GDM1 (cell line): ENCODE data around the gene TBC1D20.
A peak's percentile ranks its signal among the peaks of the same experiment; 100 is the strongest.
"Not testable (repeated sequence)": the region's sequence is repeated elsewhere in the genome, so short reads cannot be mapped to it uniquely, and the experiment has no call there.

Experiments used
- DNase-seq: peaks from one replicate; lab custom pipeline; 2025; lab: John Stamatoyannopoulos, UW

TBC1D20 gene, protein sequence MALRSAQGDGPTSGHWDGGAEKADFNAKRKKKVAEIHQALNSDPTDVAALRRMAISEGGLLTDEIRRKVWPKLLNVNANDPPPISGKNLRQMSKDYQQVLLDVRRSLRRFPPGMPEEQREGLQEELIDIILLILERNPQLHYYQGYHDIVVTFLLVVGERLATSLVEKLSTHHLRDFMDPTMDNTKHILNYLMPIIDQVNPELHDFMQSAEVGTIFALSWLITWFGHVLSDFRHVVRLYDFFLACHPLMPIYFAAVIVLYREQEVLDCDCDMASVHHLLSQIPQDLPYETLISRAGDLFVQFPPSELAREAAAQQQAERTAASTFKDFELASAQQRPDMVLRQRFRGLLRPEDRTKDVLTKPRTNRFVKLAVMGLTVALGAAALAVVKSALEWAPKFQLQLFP

DNA sequence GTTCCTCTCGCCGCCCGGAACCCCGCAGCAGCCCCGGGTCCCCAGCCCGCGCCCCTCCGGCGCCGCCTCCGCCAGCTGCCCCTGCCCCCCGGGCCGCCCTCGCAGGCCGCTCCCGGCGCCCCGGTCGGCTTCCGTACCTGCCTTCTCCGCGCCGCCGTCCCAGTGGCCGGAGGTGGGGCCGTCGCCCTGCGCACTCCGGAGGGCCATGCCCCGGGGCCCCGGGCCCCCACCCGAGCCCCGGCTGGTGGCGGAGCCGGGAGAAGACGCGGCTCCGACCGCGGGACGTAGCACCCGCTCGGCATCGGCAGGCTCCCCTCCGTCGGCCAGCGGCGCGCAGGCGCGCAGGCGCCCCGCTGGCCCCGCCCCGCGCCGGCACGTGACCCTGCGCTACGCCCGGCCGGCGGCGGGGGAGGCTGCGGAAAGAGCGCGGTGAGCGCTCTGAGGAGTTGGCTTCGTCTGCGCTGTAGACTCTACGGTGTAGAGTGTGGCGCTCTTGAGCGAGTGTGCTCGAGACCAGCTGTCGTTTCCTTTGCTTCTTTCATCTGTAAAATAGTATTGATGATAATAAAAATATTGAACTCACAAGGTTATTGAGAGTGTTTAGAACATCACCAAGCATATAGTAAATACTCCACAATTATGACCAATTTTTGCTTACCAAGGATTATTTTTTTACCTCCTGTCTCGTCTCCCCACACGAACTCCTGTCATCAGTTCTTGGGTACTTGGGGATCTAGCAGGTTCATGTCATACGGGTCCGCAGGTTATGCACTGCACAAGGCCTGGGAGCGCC is at the start of gene TBC1D20:
Gene TBC1D20 (minus strand): TSS at position 335 of the 793 bp plus-strand sequence. CDS start 128 bp downstream, at position 207.
- DNase-seq: peak; percentile 87

DNA sequence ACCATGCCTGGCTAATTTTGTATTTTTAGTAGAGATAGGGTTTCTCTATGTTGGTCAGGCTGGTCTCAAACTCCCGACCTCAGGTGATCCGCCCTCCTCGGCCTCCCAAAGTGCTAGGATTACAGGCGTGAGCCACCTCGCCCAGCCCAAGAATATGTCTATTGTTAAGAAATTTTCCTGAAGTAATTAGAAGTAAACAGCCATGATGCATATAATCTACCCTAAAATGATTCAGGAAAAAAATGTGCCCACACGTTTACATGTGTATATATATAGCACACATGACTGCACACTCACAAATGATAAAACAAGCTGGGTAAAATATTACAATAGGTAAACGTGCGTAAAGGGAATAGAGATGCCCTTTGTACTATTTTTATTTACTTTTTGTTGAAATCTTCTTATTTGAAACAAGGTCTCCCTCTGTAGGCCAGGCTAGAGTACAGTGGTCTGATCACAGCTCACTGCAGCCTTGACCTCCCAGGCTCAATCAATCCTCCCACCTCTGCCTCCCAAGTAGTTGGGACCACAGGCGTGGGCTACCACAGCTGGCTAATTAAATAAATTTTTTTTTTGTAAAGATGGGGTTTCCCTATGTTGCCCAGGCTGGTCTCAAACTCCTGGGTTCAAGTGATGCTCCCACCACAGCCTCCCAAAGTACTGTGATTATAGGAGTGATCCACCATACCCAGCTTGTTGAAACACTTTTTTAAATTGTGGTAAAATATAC is 48.2 kb upstream of the TBC1D20 start:
- DNase-seq: not testable (repeated sequence)

DNA sequence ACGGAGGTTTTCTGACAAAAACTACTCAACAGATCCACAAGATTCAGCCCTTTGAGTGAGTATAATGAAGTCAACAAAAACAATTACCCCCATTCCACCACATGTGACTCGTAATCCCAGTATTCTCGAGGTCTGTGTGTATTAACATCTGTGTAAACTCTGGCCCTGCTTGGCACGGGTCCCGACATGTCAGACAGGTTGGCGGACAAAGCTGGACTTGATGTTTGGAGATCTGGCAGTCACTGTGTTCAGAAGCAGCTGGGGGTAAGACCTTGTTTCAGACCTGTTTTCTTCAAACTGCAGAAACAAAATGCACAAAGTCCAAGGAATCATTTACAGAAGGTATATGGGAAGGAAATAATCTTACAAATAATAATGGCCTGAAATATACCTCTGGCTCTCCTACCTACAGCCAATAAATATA is 46.0 kb upstream of the TBC1D20 start:
- not testable (repeated sequence) for DNase-seq

DNA sequence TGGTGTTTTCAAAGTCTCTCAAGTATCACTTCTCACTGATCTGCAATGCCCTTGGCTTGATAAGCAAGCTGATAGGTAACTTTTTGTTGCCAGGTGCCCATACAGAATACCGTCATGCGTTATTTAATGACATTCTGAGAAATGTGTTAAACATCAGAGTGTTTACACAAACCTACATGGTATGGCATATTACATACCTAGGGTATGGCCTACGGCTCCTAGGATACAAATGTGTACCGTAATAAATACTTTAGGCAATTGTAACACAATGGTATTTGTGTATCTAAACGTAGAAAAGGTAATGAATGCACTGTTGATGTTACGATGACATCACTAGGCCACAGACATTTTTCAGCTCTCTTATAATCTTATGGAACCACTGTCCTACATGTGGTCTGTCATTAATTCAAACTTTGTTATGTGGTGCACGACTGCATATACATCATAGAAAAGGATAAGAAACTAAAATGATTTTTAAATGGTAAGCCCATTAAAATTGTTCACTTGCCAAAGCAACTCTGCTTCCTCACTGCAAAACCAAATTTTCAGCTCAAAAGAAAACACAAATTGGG is 45.5 kb upstream of the TBC1D20 start:
- no peak for DNase-seq

DNA sequence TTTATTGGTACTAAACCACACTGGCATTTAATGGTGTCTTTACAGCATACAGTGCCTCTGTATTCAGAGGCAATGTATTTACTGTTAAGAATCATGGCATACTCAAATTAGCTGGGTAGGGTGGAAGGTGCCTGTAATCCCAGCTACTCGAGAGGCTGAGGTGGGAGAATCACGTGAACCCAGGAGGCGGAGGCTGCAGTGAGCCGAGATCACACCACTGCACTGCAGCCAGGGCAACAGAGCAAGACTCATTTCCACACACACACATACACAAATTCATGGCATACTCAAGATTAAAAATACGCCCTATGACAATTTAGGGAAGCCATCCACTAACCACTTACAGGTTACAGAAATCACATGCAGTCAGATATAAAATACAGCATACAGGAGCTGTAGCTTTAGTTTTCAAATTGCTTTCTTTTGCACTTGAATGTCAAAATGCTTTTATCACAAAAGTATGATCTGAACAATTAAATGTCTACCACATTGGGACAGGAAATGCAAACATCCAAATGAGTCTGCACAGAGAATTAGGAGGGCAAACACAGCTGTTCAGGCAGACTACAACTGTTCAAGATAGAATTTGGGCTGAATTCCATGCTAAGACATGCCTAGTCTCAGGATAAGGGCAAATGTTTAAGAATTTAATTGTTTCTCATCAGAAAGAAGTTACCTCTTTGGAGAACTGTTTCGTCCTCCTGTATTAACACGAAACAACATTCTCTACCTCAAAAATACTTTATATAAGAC is 44.8 kb upstream of the TBC1D20 start:
- DNase-seq: no peak

DNA sequence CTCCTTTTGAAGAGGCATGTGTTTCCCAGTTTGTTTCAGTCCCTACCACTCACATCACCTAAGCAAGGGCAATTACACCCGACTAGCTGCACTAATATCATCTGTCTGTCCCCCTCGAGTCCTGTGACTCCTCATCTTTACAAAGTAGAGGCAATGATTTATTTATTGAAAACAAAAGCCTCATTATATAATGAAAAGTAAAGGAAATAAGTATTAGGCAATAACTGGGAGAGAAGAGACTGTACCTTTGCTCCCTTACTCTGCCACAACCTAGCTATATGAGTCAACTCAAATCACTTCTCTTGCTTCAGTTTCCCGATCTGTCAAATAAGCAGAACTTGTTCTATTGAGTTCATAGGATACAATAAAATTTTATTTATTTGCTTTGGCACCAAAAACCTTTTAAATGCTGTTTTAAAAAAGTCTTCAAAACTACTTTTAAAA is 42.3 kb upstream of the TBC1D20 start:
- no peak for DNase-seq

DNA sequence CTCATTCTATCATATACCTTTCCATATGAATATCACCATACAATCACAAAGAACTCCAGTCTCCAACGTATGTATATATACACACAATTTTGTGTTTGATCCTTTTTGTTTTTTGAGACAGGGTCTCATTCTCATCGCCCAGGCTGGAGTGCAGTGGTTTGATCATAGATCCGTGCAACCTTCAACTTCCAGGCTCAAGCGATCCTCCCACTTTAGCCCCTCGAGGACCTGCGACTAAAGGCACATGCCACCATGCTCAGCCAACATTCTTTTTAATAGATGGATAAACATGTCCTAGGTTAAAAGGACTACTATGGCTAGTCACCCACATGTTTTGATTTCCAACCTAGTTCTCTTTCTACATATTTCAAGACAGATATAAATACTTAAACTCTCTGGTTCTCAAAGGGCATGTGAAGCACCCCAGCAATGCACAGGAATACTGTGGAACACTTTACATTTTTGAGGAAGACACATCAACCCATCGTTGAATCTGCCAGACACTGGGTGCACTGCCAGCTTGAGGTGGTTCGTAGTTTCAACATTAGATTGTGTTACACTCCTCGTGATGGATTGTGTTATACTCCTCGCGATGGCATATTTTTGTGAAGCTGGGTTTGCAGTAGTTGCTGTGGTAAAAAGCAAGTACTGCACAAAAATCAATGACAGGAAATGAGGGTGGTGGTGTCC is 40.9 kb upstream of the TBC1D20 start:
- no peak for DNase-seq

DNA sequence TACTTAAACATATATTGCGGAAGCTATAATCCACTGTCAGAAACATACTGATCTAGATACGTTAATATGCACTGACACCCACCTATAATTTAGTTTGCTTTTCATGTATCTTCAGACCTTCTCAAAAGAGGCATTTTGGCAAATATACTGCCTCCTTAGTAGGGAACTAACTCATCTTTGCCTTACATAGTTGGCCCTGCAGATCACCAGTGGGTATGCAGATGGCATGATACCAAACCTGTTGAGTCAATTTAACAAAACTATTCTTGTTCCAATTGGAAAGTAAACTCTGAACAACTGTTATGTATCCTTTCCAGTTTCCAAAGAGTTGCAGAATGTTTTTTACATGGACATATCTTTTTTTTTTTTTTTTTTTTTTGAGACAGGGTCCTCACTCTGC is 35.6 kb upstream of the TBC1D20 start:
- DNase-seq: no peak

DNA sequence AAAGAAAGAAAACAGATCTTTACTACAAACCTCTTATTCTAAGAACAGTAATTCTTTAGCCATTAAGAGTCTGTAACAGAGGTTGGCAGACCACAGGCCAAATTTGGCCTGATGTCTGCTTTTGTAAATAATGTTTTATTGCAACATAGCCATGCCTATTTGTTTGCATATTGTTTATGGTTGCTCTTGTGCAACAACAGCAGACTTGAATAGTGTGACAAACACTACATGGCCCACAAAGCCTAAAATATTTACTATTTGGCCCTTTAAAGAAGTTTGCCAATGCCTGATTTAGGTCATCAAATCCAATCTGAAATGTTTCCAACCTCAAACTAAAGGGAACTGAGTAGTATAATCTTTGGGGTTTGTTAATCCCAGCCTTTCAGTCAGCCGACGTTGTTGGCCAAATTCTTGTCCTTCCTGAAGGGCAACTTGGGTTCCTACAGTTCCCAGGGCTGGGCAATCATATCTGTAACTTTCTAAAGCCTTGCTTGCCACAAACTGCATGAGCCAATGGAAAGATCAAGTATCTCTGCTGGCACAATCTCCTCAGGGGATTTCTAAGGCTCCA is 33.9 kb upstream of the TBC1D20 start:
- DNase-seq: no peak

DNA sequence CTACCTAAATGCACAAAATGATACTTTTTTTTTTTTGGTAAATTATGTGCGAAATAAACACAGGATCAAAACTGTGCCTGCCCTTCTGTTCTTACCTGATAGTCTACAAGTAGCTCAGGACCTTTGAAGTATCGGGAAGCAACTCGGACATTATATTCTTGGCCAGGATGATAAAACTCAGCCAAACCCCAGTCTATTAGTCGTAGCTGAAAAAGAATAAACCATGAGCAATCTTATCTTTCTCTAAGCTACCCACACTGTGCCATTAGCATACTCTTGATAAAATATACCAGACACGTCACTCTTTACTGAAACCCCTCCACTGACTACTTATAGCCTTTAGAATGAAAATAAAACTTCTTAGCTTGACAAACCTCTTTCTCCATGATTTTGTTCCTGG is 29.8 kb upstream of the TBC1D20 start:
- DNase-seq: no peak

DNA sequence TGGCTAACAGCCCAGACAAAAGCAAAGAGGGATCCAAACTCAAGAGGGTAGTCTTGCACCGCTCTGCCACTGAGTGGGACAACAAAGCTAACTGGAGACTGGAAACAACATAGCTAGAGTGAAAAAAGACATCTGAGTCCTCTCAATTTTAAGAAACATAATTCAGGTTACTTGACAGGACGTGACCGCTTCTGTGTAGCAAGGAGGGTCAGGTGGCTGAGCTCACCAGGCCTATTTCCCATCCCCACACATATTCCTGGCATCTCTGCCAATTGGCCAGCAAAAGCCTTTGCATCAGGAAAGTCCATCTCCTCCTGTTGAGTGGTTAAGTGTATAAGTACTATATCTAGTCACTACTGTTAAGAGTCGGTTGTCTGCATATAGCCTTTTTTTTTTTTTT is 25.3 kb upstream of the TBC1D20 start:
- no peak for DNase-seq

DNA sequence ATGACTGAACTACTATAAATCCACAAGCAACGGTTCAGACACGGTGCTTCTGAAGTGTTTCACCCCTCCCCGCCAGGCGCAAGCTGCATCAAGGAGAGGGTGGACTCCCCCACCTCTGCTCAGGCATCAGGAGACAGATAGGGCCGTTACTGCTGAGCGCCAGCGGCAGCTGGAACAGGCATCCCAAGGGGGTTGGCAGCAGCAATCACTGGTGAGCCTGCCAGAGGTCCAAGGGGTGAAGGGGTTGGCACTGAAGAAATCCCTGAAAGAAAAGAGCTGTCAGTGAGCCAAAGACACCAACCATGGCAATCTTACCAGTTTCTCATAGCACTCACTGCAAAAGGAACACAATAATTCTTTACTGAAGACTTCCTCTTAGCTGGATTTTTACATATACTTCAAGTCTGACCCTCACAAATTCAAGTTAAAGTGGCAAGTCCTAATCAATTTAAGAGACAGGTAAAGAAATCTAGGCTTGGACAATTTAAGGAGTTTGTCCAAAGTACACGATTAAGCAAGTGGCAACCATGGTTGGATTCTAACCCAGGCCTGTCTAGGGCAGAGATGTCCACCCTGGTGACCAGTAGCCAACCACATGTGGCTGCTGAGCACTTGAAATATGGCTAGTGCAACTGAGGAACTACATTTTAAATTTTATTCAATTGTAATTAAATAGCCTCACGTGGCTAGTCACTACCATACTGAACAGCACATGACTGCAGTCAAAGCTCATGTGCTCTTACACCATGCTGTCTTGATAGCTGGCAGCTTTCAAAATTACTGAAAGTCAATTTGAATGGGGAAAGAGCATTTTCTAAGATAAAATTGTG is 21.7 kb upstream of the TBC1D20 start:
- DNase-seq: no peak

DNA sequence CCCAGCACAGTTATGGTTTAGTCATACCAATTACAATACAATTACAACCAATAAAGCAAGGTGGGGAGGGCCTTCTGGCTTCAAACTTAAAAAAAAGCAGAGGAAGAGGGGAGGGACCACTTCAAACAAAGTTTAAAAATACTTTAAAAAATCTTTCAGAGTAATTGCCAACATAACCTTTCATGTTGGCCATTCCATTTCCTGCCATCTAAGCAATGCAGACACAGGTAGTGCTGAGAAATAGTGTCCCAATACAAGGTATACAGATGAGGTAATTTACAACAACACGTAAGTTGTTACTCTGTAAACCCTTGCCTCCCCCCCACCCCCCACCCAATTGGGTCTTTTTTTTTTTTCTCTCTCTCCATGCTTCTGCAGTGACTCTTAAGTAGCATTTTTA is 18.8 kb upstream of the TBC1D20 start:
- DNase-seq: no peak

DNA sequence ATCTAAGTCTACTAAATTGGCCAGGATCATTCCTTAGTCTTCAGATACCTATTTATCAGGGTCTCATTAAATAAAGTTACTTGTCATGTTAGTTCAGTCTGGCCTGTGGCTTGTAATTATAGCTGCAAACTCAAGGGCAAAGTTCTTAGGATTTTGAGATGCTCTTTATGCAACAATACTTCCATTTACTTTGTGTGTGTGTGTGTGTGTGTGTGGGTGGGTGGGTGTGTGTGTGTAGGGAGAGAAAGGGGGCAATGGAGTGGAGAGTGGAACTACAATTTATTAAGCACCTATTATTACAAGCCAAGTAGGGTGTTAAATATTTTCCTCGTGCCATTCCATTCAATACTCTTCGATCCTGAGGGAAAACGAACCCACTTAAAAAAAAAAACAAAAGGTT is 17.7 kb upstream of the TBC1D20 start:
- DNase-seq: no peak

DNA sequence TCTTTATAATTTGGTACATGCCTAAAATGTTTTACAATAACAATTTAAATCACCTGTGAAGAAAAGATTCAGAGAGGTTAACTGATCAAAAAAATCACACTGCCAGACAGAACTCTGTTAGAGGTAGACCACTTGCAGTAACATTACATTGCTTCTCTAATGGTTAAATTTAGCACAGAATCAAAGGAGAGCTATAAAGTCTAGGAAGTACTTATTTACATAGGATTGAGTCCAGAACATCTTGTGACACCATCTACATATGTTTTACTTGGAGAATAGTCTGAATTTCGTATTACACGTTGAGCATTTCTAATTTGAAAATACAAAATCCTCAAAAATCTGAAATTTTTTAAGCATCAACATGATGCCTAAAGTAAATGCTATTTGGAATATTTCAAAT is 17.2 kb upstream of the TBC1D20 start:
- DNase-seq: no peak

DNA sequence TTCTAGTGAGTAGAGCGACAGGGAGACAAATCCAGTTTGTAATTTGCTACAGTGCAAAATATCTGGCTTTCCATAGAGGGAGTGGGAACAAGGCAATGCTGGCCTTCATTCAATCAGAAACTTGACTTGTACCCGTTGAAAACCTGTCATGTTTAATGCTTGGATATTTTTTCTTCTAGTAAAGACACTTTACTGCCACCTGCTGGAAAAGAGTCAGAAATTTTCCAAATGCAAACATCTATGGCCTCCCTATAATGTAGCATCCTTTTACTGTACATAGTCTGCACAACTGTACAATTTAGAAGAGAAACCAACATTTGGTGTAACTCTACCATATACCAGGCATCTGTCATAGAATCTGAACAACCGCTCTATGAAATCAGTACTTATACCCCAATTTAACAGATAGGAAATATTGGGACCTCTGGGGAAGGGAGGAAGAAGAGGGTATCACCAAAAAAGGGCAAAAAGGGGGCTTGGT is 16.7 kb upstream of the TBC1D20 start:
- DNase-seq: peak; percentile 2

DNA sequence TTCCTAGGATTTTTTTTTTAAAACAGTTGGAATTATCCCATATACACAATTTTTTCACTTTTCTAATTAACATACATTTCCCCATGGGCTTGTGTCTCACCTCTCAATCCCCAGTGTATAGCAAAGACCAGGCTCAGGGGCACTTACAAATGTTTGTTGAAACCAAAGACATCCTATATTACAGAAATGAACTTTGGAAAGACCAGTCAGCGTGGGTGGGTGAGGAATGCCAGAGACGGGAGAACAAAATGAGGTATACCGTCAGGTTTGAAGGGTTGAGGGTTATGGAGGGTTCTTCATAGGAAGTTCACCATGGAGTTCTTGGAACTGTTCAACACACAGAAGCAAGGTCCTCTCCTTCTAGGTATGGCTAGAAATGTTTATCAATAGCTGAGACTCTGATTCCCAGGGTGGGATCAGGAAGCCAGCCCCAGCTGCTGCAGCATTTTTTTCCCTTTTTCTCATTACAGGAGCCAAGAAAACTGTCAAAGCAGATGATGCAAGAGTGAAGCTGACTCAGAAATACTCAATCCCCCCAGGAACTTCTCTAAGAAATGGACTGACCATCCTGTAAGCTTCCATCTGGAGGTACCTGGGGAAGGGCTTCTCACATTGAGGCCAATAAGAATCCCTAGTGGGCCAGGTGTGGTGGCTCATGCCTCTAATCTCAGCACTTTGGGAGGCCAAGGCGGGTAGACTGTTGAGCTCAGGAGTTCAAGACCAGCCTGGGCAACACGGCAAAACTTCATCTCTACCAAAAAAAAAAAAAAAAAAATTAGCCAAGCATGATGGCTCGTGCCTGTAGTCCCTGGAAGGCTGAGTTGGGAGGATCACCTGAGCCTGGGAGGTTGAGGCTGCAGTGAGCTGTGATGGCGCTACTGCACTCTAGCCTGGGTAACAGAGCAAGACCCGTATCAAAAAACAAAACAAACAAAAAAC is 15.9 kb upstream of the TBC1D20 start:
- no peak for DNase-seq

DNA sequence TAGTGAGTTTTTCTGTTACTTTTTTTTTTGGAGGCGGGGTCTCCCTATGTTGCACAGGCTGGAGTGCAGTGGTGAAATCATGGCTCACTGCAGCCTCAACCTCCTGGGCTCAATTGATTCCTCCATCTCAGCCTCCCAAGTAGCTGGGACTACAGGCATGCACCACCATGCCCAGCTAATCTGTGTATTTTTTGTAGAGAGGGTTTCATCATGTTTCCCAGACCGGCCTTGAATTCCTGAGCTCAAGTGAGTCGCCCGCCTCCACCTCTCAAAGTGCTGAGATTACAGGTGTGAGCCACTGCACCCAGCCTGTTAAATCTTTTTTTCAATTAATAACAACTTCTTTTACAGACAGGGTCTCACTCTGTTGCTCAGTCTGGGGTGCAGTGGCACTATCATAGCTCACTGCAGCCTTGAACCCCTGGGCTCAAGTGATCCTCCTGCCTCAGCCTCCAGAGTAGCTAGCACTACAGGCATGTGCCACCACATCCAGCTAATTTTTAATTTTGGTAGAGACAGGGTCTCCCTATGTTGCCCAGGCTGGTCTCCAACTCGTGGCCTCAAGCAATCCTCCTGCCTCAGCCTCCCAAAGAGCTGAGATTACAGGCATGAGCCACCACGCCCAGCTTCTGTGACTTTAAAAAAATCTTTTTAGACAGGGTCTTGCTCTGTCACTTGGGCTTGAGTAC is 14.4 kb upstream of the TBC1D20 start:
- not testable (repeated sequence) for DNase-seq
